Endodermal cell (in vitro differentiated cells): ENCODE results near the gene ZNF407. TPM values are rescaled to one million over a fixed set of nuclear protein-coding genes. Genes with fewer than 3 reads are reported as not detected.

Source experiments
- DNase-seq: peaks from one replicate; pipeline ENCODE4 v3.0.0-alpha.2; 2017
- H3K27ac ChIP-seq: 2 replicates; pipeline ENCODE4 v1.5.1; 2013; ENCODE audit warnings: mild to moderate bottlenecking, low read depth, low read length, moderate library complexity
- H3K27me3 ChIP-seq: 2 replicates; pipeline ENCODE4 v1.6.1; 2013; ENCODE audit warnings: mild to moderate bottlenecking, low read length, moderate library complexity; ENCODE audit not compliant: insufficient read depth, control insufficient read depth, poor library complexity, severe bottlenecking
- H3K36me3 ChIP-seq: 2 replicates; pipeline ENCODE4 v1.7.0; 2013; ENCODE audit warnings: mild to moderate bottlenecking, low read length, moderate library complexity; ENCODE audit not compliant: control insufficient read depth, insufficient read depth
- H3K4me1 ChIP-seq: one replicate; pipeline ENCODE4 v1.7.0; 2013; ENCODE audit warnings: low read length; ENCODE audit not compliant: control insufficient read depth, insufficient read depth
- H3K4me3 ChIP-seq: 2 replicates; pipeline ENCODE4 v1.5.1; 2013; ENCODE audit warnings: mild to moderate bottlenecking, low read length, moderate library complexity
- H3K9ac ChIP-seq: 2 replicates; pipeline ENCODE4 v1.6.1; 2013; ENCODE audit warnings: mild to moderate bottlenecking, low read length, moderate library complexity; ENCODE audit not compliant: poor library complexity, severe bottlenecking; ENCODE audit errors: extremely low read depth
- H3K9me3 ChIP-seq: 2 replicates; pipeline ENCODE4 v1.6.1; 2013; ENCODE audit warnings: mild to moderate bottlenecking, low read length, moderate library complexity; ENCODE audit not compliant: control insufficient read depth
- H3K27ac Mint-ChIP-seq: 2 replicates; pipeline ENCODE4 v1.8.0; 2020; ENCODE audit warnings: mixed read lengths
- H3K27me3 Mint-ChIP-seq: 2 replicates; pipeline ENCODE4 v1.8.0; 2021; ENCODE audit warnings: mild to moderate bottlenecking, mixed read lengths; ENCODE audit not compliant: insufficient read depth
- H3K36me3 Mint-ChIP-seq: 2 replicates; pipeline ENCODE4 v1.8.0; 2020; ENCODE audit warnings: low read depth, mixed read lengths
- H3K4me1 Mint-ChIP-seq: 2 replicates; pipeline ENCODE4 v1.8.0; 2020; ENCODE audit warnings: mixed read lengths
- H3K4me3 Mint-ChIP-seq: 2 replicates; pipeline ENCODE4 v1.8.0; 2020; ENCODE audit warnings: mild to moderate bottlenecking, moderate library complexity, mixed read lengths
- H3K9me3 Mint-ChIP-seq: 2 replicates; pipeline ENCODE4 v1.8.0; 2020; ENCODE audit warnings: mild to moderate bottlenecking, mixed read lengths
- CTCF ChIP-seq: fragments of 200-600 bp; sonication (generic); conservative IDR thresholded peaks from 2 replicates; pipeline ENCODE4 v1.5.0; 2021; ENCODE audit warnings: antibody characterized with exemption, mild to moderate bottlenecking
- WGBS, 2 experiments: methylation state at CpG; one replicate each; pipeline versions ENCODE4 v1.1.5 to v1.1.7; 2013; ENCODE audit warnings: missing lambda C conversion rate in 2 of 2, mixed read lengths in 1 of 2; ENCODE audit not compliant: insufficient coverage in 1 of 2, insufficient read length in 1 of 2; 5-methylcytosine and 5-hydroxymethylcytosine counted together
- total RNA-seq, 2 donors: library from RNA; stranded (reverse); fragmentation: NEBNext Ultra II Directional in 1 of 2; extraction: Animal tissue kit (Norgen Biotek cat#: 25700) in 1 of 2; gene quantifications; 2 replicates in 1 of 2; 3 replicates in 1 of 2; pipeline ENCODE4 v1.2.1, GENCODE V29; 2021

Gene ZNF407
- total RNA-seq, 2 donors from 2014 or later = 7.6 to 13.1 TPM

GRCh38 chr18:74918276-74918790 is 320.7 kb downstream of the ZNF407 start:
- Mint-ChIP-seq H3K36me3 (no peaks in the 10 kb centered on the region), H3K4me1 (peaks cover 31% of the 10 kb centered on the region), H3K27ac (peak overlapping the region; percentile 27), H3K4me3 (no peak overlapping the region), H3K9me3 (no peaks in the 10 kb centered on the region), H3K27me3 (no peaks in the 10 kb centered on the region)
- no peak for DNase-seq
- Histone ChIP-seq H3K36me3 (no peaks in the 10 kb centered on the region), H3K9me3 (no peaks in the 10 kb centered on the region), H3K27ac (no peak overlapping the region), H3K9ac (no peak overlapping the region), H3K27me3 (no peaks in the 10 kb centered on the region), H3K4me3 (no peak overlapping the region), H3K4me1 (no peaks in the 10 kb centered on the region)
- WGBS, 2 experiments = 96% methylated on average over 3 of the region's 3 CpGs
- TF ChIP-seq CTCF = no peak

GRCh38 chr18:74921057-74921820 is 323.6 kb downstream of the ZNF407 start:
- Histone ChIP-seq H3K9ac (no peak overlapping the region), H3K27ac (no peak overlapping the region), H3K4me3 (no peak overlapping the region), H3K4me1 (no peaks in the 10 kb centered on the region), H3K9me3 (no peaks in the 10 kb centered on the region), H3K36me3 (no peaks in the 10 kb centered on the region), H3K27me3 (no peaks in the 10 kb centered on the region)
- H3K27me3 Mint-ChIP-seq = no peaks in the 10 kb centered on the region
- H3K27ac Mint-ChIP-seq = peak overlapping the region; percentile 71
- H3K4me1 Mint-ChIP-seq = peaks cover 23% of the 10 kb centered on the region
- H3K4me3 Mint-ChIP-seq = no peak overlapping the region
- H3K9me3 Mint-ChIP-seq = no peaks in the 10 kb centered on the region
- H3K36me3 Mint-ChIP-seq = no peaks in the 10 kb centered on the region
- 79 to 87% methylated on average over 12 to 13 of the region's 13 CpGs for WGBS, 2 experiments
- peak; percentile 56 for DNase-seq
- no peak for TF ChIP-seq CTCF

DNA sequence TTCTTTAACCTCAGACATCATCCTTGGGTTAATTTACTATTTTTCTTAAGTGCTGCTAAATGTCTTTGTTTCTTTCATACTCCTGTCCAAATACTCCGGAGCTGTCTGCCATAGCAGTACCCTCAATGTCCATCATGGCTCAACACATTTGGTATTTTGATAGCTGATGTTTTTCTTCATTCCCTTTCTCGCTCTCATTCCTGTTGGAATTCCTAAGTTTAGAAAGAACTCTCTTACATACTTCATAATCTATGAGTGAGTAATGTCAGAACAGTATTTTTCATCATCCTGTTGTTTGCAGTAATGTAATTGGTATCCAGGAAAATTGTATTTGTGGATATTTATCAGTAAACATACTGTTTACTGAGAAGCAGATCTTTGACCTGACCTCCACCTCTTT is 328.4 kb downstream of the ZNF407 start:
- H3K27ac Mint-ChIP-seq = no peak overlapping the region
- H3K36me3 Mint-ChIP-seq = peaks cover 8% of the 10 kb centered on the region
- no peak overlapping the region for H3K4me3 Mint-ChIP-seq
- H3K27me3 ChIP-seq = no peaks in the 10 kb centered on the region
- no peak overlapping the region for H3K27ac ChIP-seq
- no peak for DNase-seq
- 94% methylated on average over 2 of the region's 2 CpGs; no CpG with 5 or more reads in 1 of the 2 experiments for WGBS, 2 experiments
- no peaks in the 10 kb centered on the region for H3K9me3 ChIP-seq
- no peak overlapping the region for H3K4me3 ChIP-seq
- no peak for TF ChIP-seq CTCF
- no peaks in the 10 kb centered on the region for H3K36me3 ChIP-seq
- H3K9ac ChIP-seq = no peak overlapping the region
- H3K4me1 Mint-ChIP-seq = peaks cover 10% of the 10 kb centered on the region
- H3K27me3 Mint-ChIP-seq = no peaks in the 10 kb centered on the region
- no peaks in the 10 kb centered on the region for H3K9me3 Mint-ChIP-seq
- no peaks in the 10 kb centered on the region for H3K4me1 ChIP-seq
